ENCODE measurements around the gene THSD1.
"Not testable (repeated sequence)": the region's sequence is repeated elsewhere in the genome, so short reads cannot be mapped to it uniquely, and the experiment has no call there.

The THSD1 gene

GRCh38 chr13:52348983-52349780 is 56.8 kb downstream of the THSD1 start:
- peak; percentile 11 for DNase-seq

GRCh38 chr13:52348071-52348470 is 57.9 kb downstream of the THSD1 start:
- no peak for DNase-seq

GRCh38 chr13:52345631-52346251 is 60.2 kb downstream of the THSD1 start:
- no peak for DNase-seq

- no peak for DNase-seq
Measured at GRCh38 chr13:52345048-52345447, 60.9 kb downstream of the THSD1 start.

GRCh38 chr13:52344108-52344507 is 61.9 kb downstream of the THSD1 start:
- no peak for DNase-seq

GRCh38 chr13:52342203-52342602 is 63.8 kb downstream of the THSD1 start:
- not testable (repeated sequence) for DNase-seq

- peak; percentile 36 for DNase-seq
Measured at GRCh38 chr13:52337828-52338455, 68.0 kb downstream of the THSD1 start.

GRCh38 chr13:52334107-52334506 is 71.9 kb downstream of the THSD1 start:
- not testable (repeated sequence) for DNase-seq

GRCh38 chr13:52331844-52332243 is 74.1 kb downstream of the THSD1 start:
- DNase-seq: not testable (repeated sequence)

Data from hematopoietic multipotent progenitor cell treated with erythropoietin and hydrocortisone succinate and interleukin-3 and kit ligand, for 6 days (in vitro differentiated cells).